ENCODE measurements around the gene PTPRD. TPM values are rescaled to one million over a fixed set of nuclear protein-coding genes. Genes with fewer than 3 reads are reported as not detected.

The PTPRD gene
- total RNA-seq, 1 experiment from 2014 or later: 0.02 TPM

GRCh38 chr9:8674536-8674935 is 1938.3 kb downstream of the PTPRD start:
- TF ChIP-seq JUND (IDR thresholded peaks at IDR 0.05) (no peak), ATF3 (IDR thresholded peaks at IDR 0.05) (no peak), CEBPB (IDR thresholded peaks at IDR 0.05; ENCODE audit: low read depth) (no peak), RAD21 (IDR thresholded peaks at IDR 0.05; ENCODE audit: low read depth) (no peak), ZFX (IDR thresholded peaks at IDR 0.05) (no peak), TCF7L2 (IDR thresholded peaks at IDR 0.05; ENCODE audit: borderline replicate concordance, extremely low read depth, insufficient read depth, insufficient read length) (no peak), ZNF274 (IDR thresholded peaks at IDR 0.05; ENCODE audit: low read depth, low read length) (no peak), SRF (IDR thresholded peaks at IDR 0.05; ENCODE audit: low read depth) (no peak), YY1 (IDR thresholded peaks at IDR 0.05; ENCODE audit: extremely low read depth, insufficient replicate concordance, low read depth, low read length) (no peak)
- no TSS peak for BruUV-seq (replicated peaks)
- Histone ChIP-seq H3K4me1 (ENCODE audit: control insufficient read depth in 1 of 2, insufficient read depth in 2 of 2, low read length in 2 of 2) (no peaks in the 10 kb centered on the region), H3K4me3 (replicated peaks in 1 of 2; ENCODE audit: low read depth in 1 of 2, low read length in 2 of 2) (no peak overlapping the region), H3K79me2 (ENCODE audit: insufficient read depth, low read length) (no peaks in the 10 kb centered on the region), H3K27ac (ENCODE audit: low read depth, low read length) (no peak overlapping the region), H4K20me1 (ENCODE audit: insufficient read depth) (no peaks in the 10 kb centered on the region), H3K9me2 (ENCODE audit: insufficient read depth) (no peaks in the 10 kb centered on the region), H3K9me3 (ENCODE audit: control insufficient read depth in 1 of 2, insufficient read depth in 1 of 2, low read depth in 1 of 2, low read length in 2 of 2) (peaks cover 12 to 26% of the 10 kb centered on the region in 2 experiments; a peak in 2 of 4 replicates), H2AFZ (ENCODE audit: low read depth, low read length, poor library complexity, severe bottlenecking) (no peak overlapping the region), H3K36me3 (ENCODE audit: control insufficient read depth in 1 of 2, insufficient read depth in 2 of 2, low read length in 2 of 2) (no peaks in the 10 kb centered on the region), H3K9ac (ENCODE audit: low read length) (no peak overlapping the region), H3K4me2 (ENCODE audit: low read length) (no peak overlapping the region), H3K27me3 (ENCODE audit: insufficient read depth, low read length) (no peaks in the 10 kb centered on the region)
- CTCF ChIA-PET: no interaction called here
- no peak for DNase-seq (ENCODE audit: low read depth, low spot score)
- ATAC-seq: no peak
- POLR2A ChIA-PET: no interaction called here
- intact Hi-C loops (cut with micrococcal nuclease): no loop called here
- RAD21 ChIA-PET (ENCODE audit: low non-redundant PET in 1 of 2, low total read pairs in 2 of 2, uncharacterized antibody in 2 of 2, unreplicated experiment in 2 of 2): no interaction called here

GRCh38 chr9:8673830-8674229 is 1939.0 kb downstream of the PTPRD start:
- no peak overlapping the region for H2AFZ ChIP-seq (ENCODE audit: low read depth, low read length, poor library complexity, severe bottlenecking)
- H3K4me3 ChIP-seq (replicated peaks in 1 of 2; ENCODE audit: low read depth in 1 of 2, low read length in 2 of 2): no peak overlapping the region
- ChIA-PET POLR2A (no interaction called here), CTCF (no interaction called here), RAD21 (ENCODE audit: low non-redundant PET in 1 of 2, low total read pairs in 2 of 2, uncharacterized antibody in 2 of 2, unreplicated experiment in 2 of 2) (no interaction called here)
- H3K27me3 ChIP-seq (ENCODE audit: insufficient read depth, low read length): no peaks in the 10 kb centered on the region
- no peaks in the 10 kb centered on the region for H3K9me2 ChIP-seq (ENCODE audit: insufficient read depth)
- H3K9ac ChIP-seq (ENCODE audit: low read length): no peak overlapping the region
- H3K9me3 ChIP-seq (ENCODE audit: control insufficient read depth in 1 of 2, insufficient read depth in 1 of 2, low read depth in 1 of 2, low read length in 2 of 2): peaks cover 12 to 27% of the 10 kb centered on the region in 2 experiments; a peak in 2 of 4 replicates
- no peaks in the 10 kb centered on the region for H3K79me2 ChIP-seq (ENCODE audit: insufficient read depth, low read length)
- H3K4me2 ChIP-seq (ENCODE audit: low read length): no peak overlapping the region
- ATAC-seq (no peak), DNase-seq (ENCODE audit: low read depth, low spot score) (no peak)
- H3K27ac ChIP-seq (ENCODE audit: low read depth, low read length): no peak overlapping the region
- TF ChIP-seq POLR2AphosphoS5 (IDR thresholded peaks at IDR 0.05; ENCODE audit: low read depth, low read length) (no peak), TCF7L2 (IDR thresholded peaks at IDR 0.05; ENCODE audit: borderline replicate concordance, extremely low read depth, insufficient read depth, insufficient read length) (no peak), ELF1 (IDR thresholded peaks at IDR 0.05; ENCODE audit: borderline replicate concordance, low read depth) (no peak), REST (IDR thresholded peaks at IDR 0.05; ENCODE audit: low read depth) (no peak), YY1 (IDR thresholded peaks at IDR 0.05; ENCODE audit: extremely low read depth, insufficient replicate concordance, low read depth, low read length) (no peak), FOSL1 (IDR thresholded peaks at IDR 0.05; ENCODE audit: low read depth) (no peak), SIN3A (IDR thresholded peaks at IDR 0.05; ENCODE audit: low read depth) (no peak)
- H3K36me3 ChIP-seq (ENCODE audit: control insufficient read depth in 1 of 2, insufficient read depth in 2 of 2, low read length in 2 of 2): no peaks in the 10 kb centered on the region
- intact Hi-C loops (cut with micrococcal nuclease): no loop called here
- H4K20me1 ChIP-seq (ENCODE audit: insufficient read depth): no peaks in the 10 kb centered on the region
- no peaks in the 10 kb centered on the region for H3K4me1 ChIP-seq (ENCODE audit: control insufficient read depth in 1 of 2, insufficient read depth in 2 of 2, low read length in 2 of 2)
- no TSS peak for BruUV-seq (replicated peaks)
